IPS-18a (cell line): ENCODE measurements around the gene PLA2G4E.

Experiments used
- H3K27ac ChIP-seq: one replicate; pipeline ENCODE4 v1.5.1; 2013; ENCODE audit warnings: low read length
- H3K27me3 ChIP-seq: one replicate; pipeline ENCODE4 v1.6.1; 2013; ENCODE audit warnings: mild to moderate bottlenecking, low read length; ENCODE audit not compliant: control insufficient read depth, insufficient read depth
- H3K36me3 ChIP-seq: one replicate; pipeline ENCODE4 v1.6.1; 2013; ENCODE audit warnings: low read depth, low read length; ENCODE audit not compliant: control insufficient read depth
- H3K4me1 ChIP-seq: one replicate; pipeline ENCODE4 v1.6.1; 2013; ENCODE audit warnings: low read depth, low read length; ENCODE audit not compliant: control insufficient read depth
- H3K4me3 ChIP-seq: one replicate; pipeline ENCODE4 v1.5.1; 2013; ENCODE audit warnings: low read length
- H3K9ac ChIP-seq: one replicate; pipeline ENCODE4 v1.6.1; 2013; ENCODE audit warnings: mild to moderate bottlenecking, low read length, moderate library complexity
- H3K9me3 ChIP-seq: one replicate; pipeline ENCODE4 v1.6.1; 2013; ENCODE audit warnings: low read depth, low read length; ENCODE audit not compliant: control insufficient read depth

Gene PLA2G4E

DNA sequence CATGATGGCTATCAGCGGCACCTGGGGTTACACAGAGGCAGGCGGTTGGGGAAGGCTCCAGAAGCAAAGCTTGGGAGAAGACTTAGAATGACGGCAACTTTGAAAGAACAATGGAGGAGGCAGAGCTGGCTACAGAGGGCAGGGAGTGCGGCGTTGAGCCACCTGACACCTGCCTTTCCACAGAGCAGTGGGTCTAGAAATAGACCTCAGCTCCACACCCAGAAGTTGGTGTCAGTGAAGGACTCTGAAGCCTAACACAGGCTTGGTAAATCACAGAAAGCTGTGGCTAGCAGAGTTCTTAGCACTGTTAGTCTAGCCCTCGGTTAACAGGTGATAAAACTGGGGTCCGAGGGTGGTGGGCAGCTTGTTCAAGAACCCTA, 25.4 kb downstream of the PLA2G4E start:
- no peaks in the 10 kb centered on the region for H3K27me3 ChIP-seq
- H3K4me3 ChIP-seq, result no peak overlapping the region
- no peaks in the 10 kb centered on the region for H3K36me3 ChIP-seq

DNA sequence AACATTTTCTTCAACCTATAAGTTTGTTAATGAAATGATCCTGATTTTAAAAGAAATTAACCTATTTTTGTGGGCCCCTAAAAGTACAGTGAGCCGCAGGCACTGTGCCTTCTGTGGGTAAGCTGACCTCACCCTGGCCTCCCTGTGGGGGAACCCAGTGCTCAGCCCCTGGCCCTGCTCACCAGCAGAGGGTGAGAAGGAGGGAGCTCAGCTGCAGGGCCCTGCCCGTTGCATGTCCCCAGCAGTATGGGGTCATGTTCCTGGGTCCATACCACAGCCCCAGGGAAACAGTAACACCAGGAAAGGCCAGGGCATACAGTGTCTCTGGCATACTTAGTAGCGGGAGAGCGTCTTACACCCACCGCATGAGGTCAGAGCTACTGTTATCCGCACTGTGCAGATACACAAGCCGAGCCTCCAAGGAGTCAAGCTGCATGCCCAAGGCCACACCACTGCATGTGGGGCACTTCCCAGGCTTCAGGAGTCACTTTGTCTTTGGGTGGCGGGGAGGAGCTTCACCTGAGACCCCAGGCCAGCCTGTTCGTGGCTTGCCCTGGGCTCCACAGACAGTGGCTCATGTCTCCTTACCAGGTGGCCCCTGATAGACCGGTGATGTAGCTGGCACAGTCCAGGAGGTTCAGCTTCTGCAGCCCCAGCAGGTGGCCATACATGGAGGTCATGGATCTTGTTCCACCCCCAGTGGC, 25.9 kb downstream of the PLA2G4E start:
- no peak overlapping the region for H3K9ac ChIP-seq
- H3K27me3 ChIP-seq, result no peaks in the 10 kb centered on the region
- no peaks in the 10 kb centered on the region for H3K36me3 ChIP-seq
- no peak overlapping the region for H3K27ac ChIP-seq
- H3K9me3 ChIP-seq, result no peaks in the 10 kb centered on the region
- H3K4me1 ChIP-seq, result peaks cover 5% of the 10 kb centered on the region
- H3K4me3 ChIP-seq, result no peak overlapping the region

More for the DNA sequence above, 25.4 kb downstream of the PLA2G4E start:
- H3K27ac ChIP-seq, result no peak overlapping the region
- no peaks in the 10 kb centered on the region for H3K4me1 ChIP-seq
- no peak overlapping the region for H3K9ac ChIP-seq
- no peaks in the 10 kb centered on the region for H3K9me3 ChIP-seq

- Histone ChIP-seq H3K27ac (no peak overlapping the region), H3K9me3 (no peaks in the 10 kb centered on the region), H3K9ac (no peak overlapping the region), H3K4me3 (no peak overlapping the region), H3K27me3 (no peaks in the 10 kb centered on the region), H3K36me3 (no peaks in the 10 kb centered on the region), H3K4me1 (peaks cover 8% of the 10 kb centered on the region)
These were observed 26.6 kb downstream of the PLA2G4E start for GRCh38 chr15:41994171-41994650.

- no peaks in the 10 kb centered on the region for H3K36me3 ChIP-seq
- H3K9me3 ChIP-seq, result no peaks in the 10 kb centered on the region
- H3K27me3 ChIP-seq, result no peaks in the 10 kb centered on the region
- no peak overlapping the region for H3K9ac ChIP-seq
- no peak overlapping the region for H3K27ac ChIP-seq
- no peak overlapping the region for H3K4me3 ChIP-seq
- H3K4me1 ChIP-seq, result peaks cover 8% of the 10 kb centered on the region
These were observed 27.2 kb downstream of the PLA2G4E start for GRCh38 chr15:41993472-41994170.

GRCh38 chr15:41992803-41993190, 28.0 kb downstream of the PLA2G4E start:
- Histone ChIP-seq H3K27ac (no peak overlapping the region), H3K36me3 (no peaks in the 10 kb centered on the region), H3K4me3 (no peak overlapping the region), H3K27me3 (no peaks in the 10 kb centered on the region), H3K9me3 (no peaks in the 10 kb centered on the region), H3K4me1 (peaks cover 8% of the 10 kb centered on the region), H3K9ac (no peak overlapping the region)

- Histone ChIP-seq H3K9me3 (no peaks in the 10 kb centered on the region), H3K27ac (no peak overlapping the region), H3K27me3 (no peaks in the 10 kb centered on the region), H3K4me1 (peaks cover 8% of the 10 kb centered on the region), H3K9ac (no peak overlapping the region), H3K4me3 (no peak overlapping the region), H3K36me3 (no peaks in the 10 kb centered on the region)
These were observed 28.6 kb downstream of the PLA2G4E start for GRCh38 chr15:41992151-41992802.

DNA sequence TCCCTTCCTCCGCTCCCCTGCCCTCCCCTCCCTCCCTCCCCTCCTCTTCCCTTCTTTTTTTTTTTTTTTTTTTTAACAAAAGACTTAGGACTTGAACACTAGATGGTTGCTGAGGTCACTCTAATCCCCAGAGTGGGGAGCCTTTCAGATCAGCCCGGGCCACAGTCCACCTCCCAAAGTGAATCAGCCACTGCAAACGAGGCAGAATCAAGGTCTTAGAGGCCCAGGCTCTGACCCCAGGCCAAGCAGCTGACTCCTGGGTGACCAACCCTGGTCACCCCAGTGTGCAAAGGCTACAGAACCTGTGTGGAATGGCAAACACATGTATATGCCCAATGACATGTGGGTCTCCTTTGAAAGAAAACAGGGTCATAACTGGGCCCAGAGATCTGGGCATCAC, 30.2 kb downstream of the PLA2G4E start:
- no peak overlapping the region for H3K9ac ChIP-seq
- no peaks in the 10 kb centered on the region for H3K9me3 ChIP-seq
- peaks cover 8% of the 10 kb centered on the region for H3K4me1 ChIP-seq
- H3K27ac ChIP-seq, result no peak overlapping the region
- H3K36me3 ChIP-seq, result no peaks in the 10 kb centered on the region
- no peaks in the 10 kb centered on the region for H3K27me3 ChIP-seq
- no peak overlapping the region for H3K4me3 ChIP-seq

- Histone ChIP-seq H3K9me3 (no peaks in the 10 kb centered on the region), H3K4me3 (no peak overlapping the region)
These were observed 30.6 kb downstream of the PLA2G4E start for GRCh38 chr15:41990243-41990605.

DNA sequence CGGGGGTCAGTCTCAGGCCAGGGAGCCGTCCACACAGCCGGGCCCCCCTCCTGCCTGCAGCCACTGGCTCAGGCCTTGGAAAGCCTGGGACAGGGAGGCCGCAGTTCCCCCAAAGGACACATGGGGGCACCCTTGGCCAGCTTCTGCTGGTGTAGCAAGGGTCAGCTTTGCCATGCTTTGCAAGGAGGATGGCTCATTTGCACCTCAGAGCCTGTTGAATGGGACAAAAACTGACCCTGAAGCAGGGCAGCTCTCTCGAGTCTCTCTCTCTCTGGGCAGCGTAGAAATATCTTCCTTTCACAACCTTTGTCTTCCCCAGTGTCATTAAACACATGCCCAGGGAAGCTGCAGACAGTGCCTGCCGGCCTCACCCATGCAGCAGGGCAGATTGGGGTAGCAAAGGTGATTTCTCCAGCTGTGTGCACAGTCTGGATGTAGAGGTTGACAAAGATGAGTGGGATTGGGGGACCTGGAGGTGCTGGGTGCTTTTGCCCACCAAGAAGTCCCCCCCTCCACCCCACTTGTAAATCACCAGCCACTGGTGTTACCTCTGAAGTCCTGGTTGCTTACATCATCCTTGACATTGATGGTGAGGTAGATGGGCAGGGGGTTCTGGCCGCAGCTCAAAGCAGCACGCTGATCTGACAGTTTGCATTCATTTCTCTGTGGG, 31.1 kb downstream of the PLA2G4E start:
- H3K4me3 ChIP-seq, result no peak overlapping the region
- peaks cover 8% of the 10 kb centered on the region for H3K4me1 ChIP-seq
- H3K27me3 ChIP-seq, result no peaks in the 10 kb centered on the region
- H3K9ac ChIP-seq, result no peak overlapping the region
- no peaks in the 10 kb centered on the region for H3K36me3 ChIP-seq
- no peak overlapping the region for H3K27ac ChIP-seq
- no peaks in the 10 kb centered on the region for H3K9me3 ChIP-seq

More at GRCh38 chr15:41990243-41990605, 30.6 kb downstream of the PLA2G4E start:
- Histone ChIP-seq H3K27me3 (no peaks in the 10 kb centered on the region), H3K4me1 (peaks cover 8% of the 10 kb centered on the region), H3K36me3 (no peaks in the 10 kb centered on the region), H3K27ac (no peak overlapping the region), H3K9ac (no peak overlapping the region)

DNA sequence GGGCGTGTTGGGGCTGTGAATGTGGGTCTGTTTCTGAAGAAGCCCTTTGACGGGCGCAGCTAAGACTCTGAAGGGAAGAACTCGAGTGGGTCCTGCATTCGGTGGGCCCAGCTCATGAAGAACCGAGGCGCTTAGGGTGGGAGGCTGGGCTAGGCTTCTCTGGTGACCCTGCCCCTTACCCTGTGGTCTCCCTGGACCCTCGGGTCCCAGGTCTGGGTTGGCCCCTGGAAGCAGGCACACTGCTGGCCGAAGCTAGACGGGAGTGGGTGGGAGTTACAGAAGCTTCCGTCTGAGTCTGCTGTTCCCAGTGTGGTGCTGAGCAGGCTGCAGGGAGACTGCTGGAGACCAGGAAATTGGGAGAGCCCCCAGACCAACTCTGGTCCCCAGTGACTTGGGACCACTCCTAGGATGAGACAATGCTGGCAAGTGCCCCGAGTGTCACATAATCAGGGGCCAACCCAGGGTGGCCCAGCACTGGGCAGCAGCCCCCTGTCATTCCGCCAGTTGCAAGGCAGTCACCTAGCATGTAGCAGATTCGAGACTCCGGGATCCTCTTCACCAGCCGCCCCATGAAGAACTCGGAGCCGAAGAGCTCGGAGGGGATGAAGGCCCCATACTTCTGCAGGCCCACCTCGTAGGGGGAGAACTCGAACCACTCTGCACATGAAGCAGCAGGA, 31.8 kb downstream of the PLA2G4E start:
- H3K9me3 ChIP-seq, result no peaks in the 10 kb centered on the region
- H3K27ac ChIP-seq, result no peak overlapping the region
- no peak overlapping the region for H3K9ac ChIP-seq
- no peak overlapping the region for H3K4me3 ChIP-seq
- peaks cover 8% of the 10 kb centered on the region for H3K4me1 ChIP-seq
- H3K36me3 ChIP-seq, result no peaks in the 10 kb centered on the region
- H3K27me3 ChIP-seq, result no peaks in the 10 kb centered on the region

- peaks cover 8% of the 10 kb centered on the region for H3K4me1 ChIP-seq
- no peaks in the 10 kb centered on the region for H3K36me3 ChIP-seq
- no peaks in the 10 kb centered on the region for H3K9me3 ChIP-seq
- no peak overlapping the region for H3K9ac ChIP-seq
- no peaks in the 10 kb centered on the region for H3K27me3 ChIP-seq
- no peak overlapping the region for H3K27ac ChIP-seq
- no peak overlapping the region for H3K4me3 ChIP-seq
These were observed 32.9 kb downstream of the PLA2G4E start for GRCh38 chr15:41987925-41988275.
